Activated CD4-positive, alpha-beta T cell treated with anti-CD3 and anti-CD28 coated beads for 36 hours (primary cell): Measurements from ENCODE around the gene SPDYE6. TPM values are rescaled to one million over a fixed set of nuclear protein-coding genes. Genes with fewer than 3 reads are reported as not detected.
"Not testable (repeated sequence)": the region's sequence is repeated elsewhere in the genome, so short reads cannot be mapped to it uniquely, and the experiment has no call there.

Experiments used
- ATAC-seq: fragments of 200-7000 bp; cut with Tn5 transposase; one replicate; pipeline ENCODE4 v1.10.0; 2021; ENCODE audit warnings: mild to moderate bottlenecking, moderate library complexity
- CTCF ChIA-PET: fragments of 350-600 bp; sonication (Branson Sonifier 250); formaldehyde crosslinking; loops from one replicate; lab custom pipeline; 2021; ENCODE audit warnings: antibody characterized with exemption; lab: Charles Lee
- POLR2A ChIA-PET: fragments of 350-600 bp; sonication (Branson Sonifier 250); formaldehyde crosslinking; loops from one replicate; lab custom pipeline; 2021; ENCODE audit warnings: antibody characterized with exemption, inconsistent platforms; lab: Charles Lee
- DNase-seq: peaks from one replicate; pipeline ENCODE4 v3.0.0-alpha.2; 2020
- H3K27ac Mint-ChIP-seq: one replicate; pipeline ENCODE4 v1.8.0; 2021; ENCODE audit warnings: mixed read lengths
- H3K27me3 Mint-ChIP-seq: one replicate; pipeline ENCODE4 v1.8.0; 2021; ENCODE audit warnings: mixed read lengths
- H3K36me3 Mint-ChIP-seq: one replicate; pipeline ENCODE4 v1.8.0; 2021; ENCODE audit warnings: low read depth, mixed read lengths
- H3K4me1 Mint-ChIP-seq: one replicate; pipeline ENCODE4 v1.8.0; 2021; ENCODE audit warnings: mixed read lengths
- H3K4me3 Mint-ChIP-seq: one replicate; pipeline ENCODE4 v1.8.0; 2021; ENCODE audit warnings: mild to moderate bottlenecking, moderate library complexity, mixed read lengths
- H3K9me3 Mint-ChIP-seq: one replicate; pipeline ENCODE4 v1.8.0; 2021; ENCODE audit warnings: low read depth, mixed read lengths
- intact Hi-C, 2 experiments: fragments of 100-400 bp; cut with DNase I in 1 of 2; cut with micrococcal nuclease in 1 of 2; formaldehyde crosslinking; loops; one replicate each; pipeline versions ENCODE4 v1.14.2 to v1.15.1; 2022 to 2024; cut with DNase I, micrococcal nuclease
- total RNA-seq, 2 experiments: library from RNA; stranded (reverse); gene quantifications; one replicate each; pipeline ENCODE4 v1.2.3, GENCODE V29; 2021

SPDYE6 gene
- total RNA-seq, 2 experiments from 2014 or later = not detected

DNA sequence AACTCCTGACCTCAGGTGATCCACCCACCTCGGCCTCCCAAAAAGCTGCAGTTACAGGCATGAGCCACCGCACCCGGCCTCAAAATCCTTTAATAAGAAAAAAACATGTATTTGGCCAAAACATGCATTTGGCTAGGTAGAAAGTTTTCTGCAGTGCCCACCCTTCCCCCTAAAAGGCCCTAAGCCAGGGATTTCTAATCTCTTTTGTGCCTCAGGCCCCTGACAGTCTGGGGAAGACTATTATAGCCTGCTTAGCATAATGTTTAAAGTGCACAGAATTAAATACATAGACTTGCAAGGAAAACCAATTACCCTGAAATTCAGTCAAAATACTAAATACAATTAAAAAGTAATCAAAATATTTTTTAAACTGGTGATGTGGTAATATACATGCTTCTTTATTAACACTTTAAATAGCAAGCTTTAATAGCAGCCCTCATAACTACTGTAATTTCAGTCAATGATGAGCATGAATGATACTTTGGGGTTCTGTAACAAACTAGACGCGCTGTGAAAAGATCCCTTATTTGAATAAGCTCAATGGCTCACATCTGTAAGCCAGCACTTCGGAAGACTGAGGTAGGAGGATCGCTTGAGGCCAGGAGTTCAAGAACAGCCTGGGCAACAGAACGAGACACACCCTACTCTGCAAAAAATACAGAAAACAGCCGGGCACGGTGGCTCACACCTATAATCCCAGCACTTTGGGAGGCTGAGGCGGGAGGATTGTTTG, 29.9 kb downstream of the SPDYE6 start:
- DNase-seq = no peak
- H3K27ac Mint-ChIP-seq = no peak overlapping the region
- H3K27me3 Mint-ChIP-seq = peaks cover 10% of the 10 kb centered on the region
- H3K4me1 Mint-ChIP-seq = no peaks in the 10 kb centered on the region
- H3K9me3 Mint-ChIP-seq = no peaks in the 10 kb centered on the region
- ChIA-PET POLR2A (no interaction called here), CTCF (no interaction called here)
- H3K4me3 Mint-ChIP-seq = no peak overlapping the region
- intact Hi-C loops = no loop called here
- no peak for ATAC-seq
- H3K36me3 Mint-ChIP-seq = no peaks in the 10 kb centered on the region

DNA sequence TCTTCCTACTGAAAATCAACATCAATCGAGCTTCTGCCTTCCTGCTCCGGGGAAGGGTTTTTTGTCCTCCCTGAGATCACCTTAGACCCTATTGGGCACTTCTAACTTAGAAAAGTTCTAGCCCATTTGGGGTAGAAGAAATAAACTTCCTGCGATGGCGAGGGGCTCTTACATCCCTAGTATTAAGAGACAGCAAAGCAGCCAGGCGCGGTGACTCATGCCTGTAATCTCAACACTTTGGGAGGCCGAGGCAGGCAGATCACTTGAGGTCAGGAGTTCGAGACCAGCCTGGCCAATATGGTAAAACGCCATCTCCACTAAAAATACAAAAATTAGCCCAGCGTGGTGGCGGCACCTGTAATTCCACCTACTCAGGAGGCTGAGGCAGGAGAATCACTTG, 31.1 kb downstream of the SPDYE6 start:
- H3K36me3 Mint-ChIP-seq, ATAC-seq, DNase-seq, H3K4me1 Mint-ChIP-seq, H3K4me3 Mint-ChIP-seq, intact Hi-C loops, H3K9me3 Mint-ChIP-seq, POLR2A ChIA-PET, CTCF ChIA-PET, H3K27ac Mint-ChIP-seq: not testable (repeated sequence)
- peaks cover 18% of the 10 kb centered on the region for H3K27me3 Mint-ChIP-seq

DNA sequence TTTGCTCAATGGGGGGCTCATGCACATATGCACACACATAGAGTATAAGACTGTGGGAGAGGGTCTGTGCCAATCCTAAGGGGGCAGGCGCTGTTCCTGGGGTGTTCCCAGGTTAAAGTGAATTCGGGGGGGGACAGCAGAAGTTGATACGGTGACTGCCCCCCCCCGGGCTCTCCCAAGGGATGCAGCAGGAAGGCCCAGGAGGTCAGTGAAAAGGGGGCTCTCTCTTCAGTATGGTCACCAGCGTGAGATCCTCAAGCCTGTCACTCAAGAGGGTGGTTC, 32.4 kb downstream of the SPDYE6 start:
- intact Hi-C loops = no loop called here
- Mint-ChIP-seq H3K27me3 (peaks cover 18% of the 10 kb centered on the region), H3K4me1 (no peaks in the 10 kb centered on the region)

DNA sequence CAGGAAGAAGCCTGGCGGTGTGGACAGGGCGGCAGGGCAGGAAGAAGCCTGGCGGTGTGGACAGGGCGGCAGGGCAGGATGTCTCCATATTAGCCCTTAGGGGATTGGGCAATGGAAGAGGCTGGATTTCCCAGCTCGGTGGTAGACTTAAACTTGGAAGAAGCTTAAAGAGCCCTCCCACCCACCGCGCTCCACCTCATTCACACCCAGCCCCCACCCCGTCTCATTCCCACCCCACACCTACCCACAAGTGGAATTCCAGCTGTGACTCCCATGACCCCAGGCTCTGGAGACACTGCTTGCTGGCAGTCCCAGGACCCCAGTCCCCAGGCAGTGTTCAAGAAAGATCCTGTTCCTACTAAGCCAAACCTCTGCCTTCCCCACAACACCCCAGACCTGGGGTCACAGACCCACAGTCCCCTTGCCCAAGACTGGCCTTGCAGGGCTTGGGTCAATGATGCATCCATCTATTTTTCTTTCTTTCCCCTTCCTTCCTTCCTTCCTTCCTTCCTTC, 34.0 kb downstream of the SPDYE6 start:
- DNase-seq = no peak
- peaks cover 16% of the 10 kb centered on the region for H3K27me3 Mint-ChIP-seq
- CTCF ChIA-PET = interaction anchor here (0.7 kb wide), 1 partner anchor 13 kb away, joined by 7 read pairs; no protein-coding TSS in a partner anchor
- no peaks in the 10 kb centered on the region for H3K4me1 Mint-ChIP-seq
- intact Hi-C loops = no loop called here
- no peaks in the 10 kb centered on the region for H3K9me3 Mint-ChIP-seq
- ATAC-seq = no peak
- no peaks in the 10 kb centered on the region for H3K36me3 Mint-ChIP-seq
- no peak overlapping the region for H3K27ac Mint-ChIP-seq
- H3K4me3 Mint-ChIP-seq = no peak overlapping the region
- POLR2A ChIA-PET = no interaction called here

More for the DNA sequence above, 32.4 kb downstream of the SPDYE6 start:
- Mint-ChIP-seq H3K4me3 (no peak overlapping the region), H3K36me3 (no peaks in the 10 kb centered on the region), H3K27ac (no peak overlapping the region), H3K9me3 (no peaks in the 10 kb centered on the region)
- DNase-seq (no peak), ATAC-seq (no peak)
- CTCF ChIA-PET = no interaction called here
- POLR2A ChIA-PET = no interaction called here

DNA sequence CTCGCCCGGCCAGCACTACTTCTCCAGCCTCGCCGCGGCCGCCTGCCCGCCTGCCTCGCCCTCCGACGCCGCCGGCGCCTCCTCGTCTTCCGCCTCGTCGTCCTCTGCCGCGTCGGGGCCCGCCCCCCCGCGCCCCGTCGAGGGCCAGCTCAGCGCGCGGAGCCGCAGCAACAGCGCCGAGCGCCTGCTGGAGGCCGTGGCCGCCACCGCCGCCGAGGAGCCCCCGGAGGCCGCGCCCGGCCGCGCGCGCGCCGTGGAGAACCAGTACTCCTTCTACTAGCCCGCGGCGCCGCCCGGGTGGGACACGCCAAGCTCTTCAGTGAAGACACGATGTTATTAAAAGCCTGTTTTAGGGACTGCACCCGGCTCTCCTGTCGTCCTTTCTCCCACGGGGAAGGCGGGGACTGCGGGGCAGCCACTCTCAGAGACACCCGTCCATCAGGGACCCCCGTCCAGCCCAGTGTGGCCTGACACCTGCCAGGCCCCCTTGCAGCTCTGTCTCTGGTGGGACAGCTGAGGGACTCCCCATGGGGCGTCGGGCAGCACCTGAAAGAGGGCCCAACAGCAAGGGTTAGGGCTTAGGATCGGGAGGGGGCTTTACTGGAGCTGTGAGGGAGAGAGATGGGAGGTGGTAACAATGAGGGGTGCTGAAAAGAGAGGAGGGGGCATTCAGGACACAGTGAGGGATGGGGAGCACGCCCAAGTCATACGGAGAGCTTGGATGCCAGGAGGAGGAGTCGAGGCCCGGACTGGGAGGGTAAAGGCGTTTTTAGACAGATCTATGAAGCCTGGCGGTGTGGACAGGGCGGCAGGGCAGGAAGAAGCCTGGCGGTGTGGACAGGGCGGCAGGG, 34.7 kb downstream of the SPDYE6 start:
- DNase-seq (peak; percentile 55), ATAC-seq (peak; percentile 72)
- H3K27me3 Mint-ChIP-seq = peaks cover 16% of the 10 kb centered on the region
- CTCF ChIA-PET = interaction anchor here (0.5 to 0.7 kb wide), 2 partner anchors 20 to 95 kb away, joined by 3 to 4 read pairs; no protein-coding TSS in a partner anchor
- intact Hi-C loops = loop anchor here in 1 of 2 experiments (2.0 kb wide), 1 partner anchor 43 kb away; no protein-coding TSS in a partner anchor
- H3K9me3 Mint-ChIP-seq = no peaks in the 10 kb centered on the region
- H3K36me3 Mint-ChIP-seq = no peaks in the 10 kb centered on the region
- POLR2A ChIA-PET = interaction anchor here (0.6 kb wide), 1 partner anchor 14 kb away, joined by 4 read pairs; no protein-coding TSS in a partner anchor
- no peaks in the 10 kb centered on the region for H3K4me1 Mint-ChIP-seq
- H3K4me3 Mint-ChIP-seq = no peak overlapping the region
- no peak overlapping the region for H3K27ac Mint-ChIP-seq

DNA sequence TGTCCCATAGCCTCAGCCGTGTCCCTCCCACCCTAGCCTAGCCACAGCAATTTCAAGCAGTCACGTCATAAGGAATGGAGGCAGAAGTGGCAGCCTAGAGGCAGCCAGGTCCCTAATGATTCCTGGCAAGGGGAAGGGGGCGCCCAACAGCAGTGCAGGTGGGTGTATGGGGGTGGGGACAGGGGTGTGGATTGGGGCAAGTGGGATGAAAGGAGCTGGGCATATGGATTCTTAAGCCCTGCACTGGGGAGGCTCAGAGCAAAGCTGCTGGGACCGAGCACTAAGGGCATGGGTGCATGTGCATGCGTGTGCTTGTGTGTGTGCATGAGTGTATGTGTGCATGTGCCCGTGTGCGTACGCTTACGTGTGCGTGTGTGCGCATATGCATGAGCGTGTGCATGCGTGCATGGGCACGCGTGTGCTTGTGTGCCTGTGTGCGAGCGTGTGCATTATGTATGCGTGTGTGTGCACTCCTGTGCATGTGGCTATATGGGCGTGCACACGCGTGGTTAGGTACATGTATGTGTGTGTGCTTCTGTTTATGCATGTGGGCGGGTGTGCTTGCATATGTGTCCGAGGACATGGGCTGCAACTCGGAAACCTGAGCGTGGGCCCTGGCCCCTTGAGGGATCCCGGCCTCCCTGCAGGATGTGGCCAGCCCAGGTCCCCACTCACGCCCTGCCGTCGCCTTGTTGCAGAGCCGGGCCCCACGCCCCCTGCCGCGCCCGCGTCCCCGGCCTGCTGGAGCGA, 35.5 kb downstream of the SPDYE6 start:
- H3K9me3 Mint-ChIP-seq = no peaks in the 10 kb centered on the region
- no peaks in the 10 kb centered on the region for H3K36me3 Mint-ChIP-seq
- no peak overlapping the region for H3K4me3 Mint-ChIP-seq
- no peak for ATAC-seq
- H3K27me3 Mint-ChIP-seq = peaks cover 16% of the 10 kb centered on the region
- ChIA-PET POLR2A (interaction anchor here (0.6 kb wide), 1 partner anchor 13 kb away, joined by 4 read pairs; no protein-coding TSS in a partner anchor), CTCF (interaction anchor here (0.7 kb wide), 1 partner anchor 20 kb away, joined by 3 read pairs; no protein-coding TSS in a partner anchor)
- intact Hi-C loops = loop anchor here in 1 of 2 experiments (2.0 kb wide), 1 partner anchor 42 kb away; no protein-coding TSS in a partner anchor
- no peak for DNase-seq
- H3K4me1 Mint-ChIP-seq = no peaks in the 10 kb centered on the region
- no peak overlapping the region for H3K27ac Mint-ChIP-seq

DNA sequence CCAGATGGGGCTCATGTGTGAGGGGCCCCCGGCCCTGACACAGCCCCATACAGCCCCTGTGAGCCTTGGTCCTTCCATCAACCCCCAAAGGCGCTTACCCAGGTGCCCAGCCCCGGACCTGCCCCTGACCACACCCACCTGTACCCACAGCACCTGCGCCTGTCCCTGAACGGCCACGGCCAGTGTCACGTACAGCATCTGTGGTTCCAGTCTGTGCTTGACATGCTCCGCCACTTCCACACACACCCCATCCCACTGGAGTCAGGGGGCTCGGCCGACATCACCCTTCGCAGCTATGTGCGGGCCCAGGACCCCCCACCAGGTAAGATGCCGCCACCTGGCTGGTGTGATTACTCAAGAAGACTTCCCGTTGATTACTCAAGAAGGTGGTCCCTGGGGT, 36.1 kb downstream of the SPDYE6 start:
- no peak overlapping the region for H3K27ac Mint-ChIP-seq
- ChIA-PET POLR2A (no interaction called here), CTCF (no interaction called here)
- no peak for DNase-seq
- H3K9me3 Mint-ChIP-seq = no peaks in the 10 kb centered on the region
- peaks cover 16% of the 10 kb centered on the region for H3K27me3 Mint-ChIP-seq
- intact Hi-C loops = loop anchor here in 1 of 2 experiments (2.0 kb wide), 1 partner anchor 41 kb away; no protein-coding TSS in a partner anchor
- no peaks in the 10 kb centered on the region for H3K4me1 Mint-ChIP-seq
- H3K4me3 Mint-ChIP-seq = no peak overlapping the region
- H3K36me3 Mint-ChIP-seq = no peaks in the 10 kb centered on the region
- no peak for ATAC-seq

DNA sequence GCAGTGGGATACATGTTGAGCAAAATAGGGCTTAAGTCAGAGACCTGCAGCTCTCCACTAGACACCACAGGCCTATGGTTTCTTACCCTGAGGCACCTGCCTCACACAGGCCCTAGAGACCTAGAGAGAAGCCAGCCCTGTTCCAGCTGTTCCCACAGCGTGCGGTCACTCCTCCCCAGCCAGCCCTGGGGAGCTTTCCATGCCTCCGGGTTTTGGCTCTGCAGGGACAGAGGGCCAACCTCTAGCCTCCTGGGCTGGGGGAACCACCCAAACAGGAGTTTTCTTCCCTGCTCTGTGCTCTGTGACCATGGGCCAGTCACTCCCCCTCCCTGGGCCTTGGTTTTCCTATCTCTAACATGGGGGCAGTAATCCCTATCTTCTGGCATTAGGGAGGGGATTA, 36.6 kb downstream of the SPDYE6 start:
- Mint-ChIP-seq H3K4me3 (no peak overlapping the region), H3K9me3 (no peaks in the 10 kb centered on the region), H3K27me3 (peaks cover 16% of the 10 kb centered on the region), H3K36me3 (no peaks in the 10 kb centered on the region), H3K4me1 (no peaks in the 10 kb centered on the region), H3K27ac (no peak overlapping the region)
- intact Hi-C loops = loop anchor here in 1 of 2 experiments (2.0 kb wide), 1 partner anchor 41 kb away; no protein-coding TSS in a partner anchor
- DNase-seq (no peak), ATAC-seq (no peak)
- ChIA-PET CTCF (interaction anchor here (1.0 kb wide), 1 partner anchor 9 kb away, joined by 3 read pairs; no protein-coding TSS in a partner anchor), POLR2A (no interaction called here)

DNA sequence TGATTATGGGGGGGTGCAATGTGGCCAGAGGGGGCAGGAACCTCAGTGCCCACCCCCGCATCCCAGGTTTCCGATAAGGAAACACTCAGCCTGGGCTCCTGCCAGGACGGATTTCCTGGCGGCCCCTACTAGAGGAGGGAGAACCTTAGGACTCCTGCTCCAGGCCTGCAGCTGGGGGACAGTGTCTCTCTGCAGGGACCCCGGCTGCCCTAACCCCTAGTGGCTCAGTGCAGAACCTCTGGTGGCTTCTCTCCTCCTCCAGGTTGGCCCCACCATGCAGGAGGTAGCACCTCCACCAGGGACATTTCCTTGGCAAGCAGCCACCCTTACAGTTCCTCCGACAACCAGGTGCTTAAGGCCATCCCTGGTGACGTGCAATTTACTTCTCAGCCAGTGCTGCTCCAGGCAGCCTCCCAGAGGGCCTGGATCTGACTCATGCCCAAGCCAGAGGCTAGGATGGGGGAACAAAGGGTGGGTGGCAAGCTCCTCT, 37.7 kb downstream of the SPDYE6 start:
- POLR2A ChIA-PET = no interaction called here
- no peak for ATAC-seq
- DNase-seq = no peak
- Mint-ChIP-seq H3K4me1 (no peaks in the 10 kb centered on the region), H3K4me3 (no peak overlapping the region), H3K9me3 (no peaks in the 10 kb centered on the region), H3K27ac (no peak overlapping the region), H3K27me3 (peaks cover 16% of the 10 kb centered on the region), H3K36me3 (no peaks in the 10 kb centered on the region)
- intact Hi-C loops = no loop called here
- CTCF ChIA-PET = interaction anchor here (1.0 kb wide), 2 partner anchors 8 to 9 kb away, joined by 3 to 5 read pairs; no protein-coding TSS in a partner anchor

DNA sequence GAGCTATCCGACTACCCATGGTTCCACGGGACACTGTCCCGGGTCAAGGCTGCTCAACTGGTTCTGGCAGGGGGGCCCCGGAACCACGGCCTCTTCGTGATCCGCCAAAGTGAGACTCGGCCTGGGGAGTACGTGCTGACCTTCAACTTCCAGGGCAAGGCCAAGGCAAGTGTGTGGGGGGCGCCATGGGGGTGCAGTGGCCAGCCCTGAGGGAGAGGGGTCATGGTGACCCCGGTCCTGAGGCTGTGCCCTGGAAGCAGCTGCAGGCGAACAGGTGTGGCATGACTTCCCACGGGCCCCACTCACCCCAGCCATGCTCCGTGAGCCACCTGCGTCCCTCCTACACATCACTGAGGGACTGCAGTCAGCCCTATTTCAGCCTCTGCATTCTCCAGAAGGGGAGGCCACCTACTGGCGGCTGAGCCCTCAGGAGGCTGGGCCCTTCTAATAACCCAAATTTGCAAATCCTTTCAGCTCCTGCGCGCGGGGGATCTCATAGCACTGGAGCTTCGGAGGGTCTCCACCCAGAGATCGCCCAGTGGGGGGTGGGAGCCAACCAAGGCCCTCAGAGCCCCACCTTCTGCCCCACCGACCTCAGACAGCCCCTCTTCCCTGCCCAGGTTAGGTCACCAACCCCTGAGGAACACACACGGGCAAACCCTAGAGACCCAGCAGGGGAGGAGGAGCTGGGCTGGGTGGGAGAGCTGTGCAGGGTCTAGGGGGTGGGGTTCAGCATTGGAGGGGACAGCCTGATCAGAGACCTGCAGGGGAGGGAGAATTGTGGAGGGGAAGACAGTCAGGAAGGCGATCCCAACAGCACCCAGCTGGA, 38.8 kb downstream of the SPDYE6 start:
- no peaks in the 10 kb centered on the region for H3K9me3 Mint-ChIP-seq
- POLR2A ChIA-PET = no interaction called here
- no peaks in the 10 kb centered on the region for H3K36me3 Mint-ChIP-seq
- no peak for ATAC-seq
- no peak overlapping the region for H3K4me3 Mint-ChIP-seq
- intact Hi-C loops = no loop called here
- H3K27me3 Mint-ChIP-seq = peaks cover 12% of the 10 kb centered on the region
- H3K27ac Mint-ChIP-seq = no peak overlapping the region
- CTCF ChIA-PET = no interaction called here
- no peak for DNase-seq
- H3K4me1 Mint-ChIP-seq = no peaks in the 10 kb centered on the region
